Measurements from ENCODE around the gene COX4I2.

The COX4I2 gene

GRCh38 chr20:31677553-31678260 lies 40.0 kb downstream of the COX4I2 start:
- DNase-seq (ENCODE audit: low spot score): no peak

GRCh38 chr20:31678389-31679356 lies 41.0 kb downstream of the COX4I2 start:
- DNase-seq (ENCODE audit: low spot score): peak; percentile 47

GRCh38 chr20:31679357-31680285 lies 41.9 kb downstream of the COX4I2 start:
- DNase-seq (ENCODE audit: low spot score): no peak

- no peak for DNase-seq (ENCODE audit: low spot score)
Measured at GRCh38 chr20:31680286-31681127, 42.8 kb downstream of the COX4I2 start.

GRCh38 chr20:31681128-31681727 lies 43.5 kb downstream of the COX4I2 start:
- no peak for DNase-seq (ENCODE audit: low spot score)

- DNase-seq (ENCODE audit: low spot score): no peak
Measured at GRCh38 chr20:31681769-31682168, 44.1 kb downstream of the COX4I2 start.

GRCh38 chr20:31682352-31682751 lies 44.6 kb downstream of the COX4I2 start:
- DNase-seq (ENCODE audit: low spot score): no peak

GRCh38 chr20:31682927-31683326 lies 45.2 kb downstream of the COX4I2 start:
- DNase-seq (ENCODE audit: low spot score): no peak

- DNase-seq (ENCODE audit: low spot score): no peak
Measured at GRCh38 chr20:31684153-31685015, 46.7 kb downstream of the COX4I2 start.

- no peak for DNase-seq (ENCODE audit: low spot score)
Measured at GRCh38 chr20:31685853-31686643, 48.3 kb downstream of the COX4I2 start.

GRCh38 chr20:31687777-31688176 lies 50.1 kb downstream of the COX4I2 start:
- no peak for DNase-seq (ENCODE audit: low spot score)

GRCh38 chr20:31689141-31689540 lies 51.4 kb downstream of the COX4I2 start:
- DNase-seq (ENCODE audit: low spot score): no peak

GRCh38 chr20:31690124-31690666 lies 52.5 kb downstream of the COX4I2 start:
- DNase-seq (ENCODE audit: low spot score): no peak

- DNase-seq (ENCODE audit: low spot score): no peak
Measured at GRCh38 chr20:31691646-31692275, 54.0 kb downstream of the COX4I2 start.

GRCh38 chr20:31693402-31693801 lies 55.7 kb downstream of the COX4I2 start:
- DNase-seq (ENCODE audit: low spot score): no peak

- peak; percentile 52 for DNase-seq (ENCODE audit: low spot score)
Measured at GRCh38 chr20:31693987-31694661, 56.4 kb downstream of the COX4I2 start.

All from iPS-NIHi11 (cell line).